Effector CD8-positive, alpha-beta T cell (primary cell): ENCODE data around the gene HMGN3.

ENCODE experiments used
- DNase-seq: peaks from one replicate; lab custom pipeline; 2025; lab: John Stamatoyannopoulos, UW

Gene HMGN3

GRCh38 chr6:79232696-79233462 is 1.6 kb downstream of the HMGN3 start:
- no peak for DNase-seq

DNA sequence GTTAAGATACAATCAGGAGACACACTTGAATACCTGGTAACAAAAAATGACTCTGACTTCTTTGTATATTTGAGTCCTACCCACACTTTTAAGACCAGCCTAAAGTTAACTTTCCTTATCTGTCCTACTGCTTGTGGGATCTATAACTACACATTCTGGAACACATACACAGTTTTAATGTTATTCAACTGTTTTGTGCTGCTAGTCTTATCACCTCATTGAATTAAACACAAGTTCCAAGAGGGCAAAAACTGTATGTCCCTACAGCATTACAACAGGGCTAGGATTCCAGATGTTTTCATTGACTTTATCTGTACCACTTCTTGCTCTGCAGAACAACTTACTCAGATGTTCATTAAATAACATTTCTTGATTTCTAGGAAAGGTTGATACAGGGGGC is 2.8 kb downstream of the HMGN3 start:
- DNase-seq, result no peak

DNA sequence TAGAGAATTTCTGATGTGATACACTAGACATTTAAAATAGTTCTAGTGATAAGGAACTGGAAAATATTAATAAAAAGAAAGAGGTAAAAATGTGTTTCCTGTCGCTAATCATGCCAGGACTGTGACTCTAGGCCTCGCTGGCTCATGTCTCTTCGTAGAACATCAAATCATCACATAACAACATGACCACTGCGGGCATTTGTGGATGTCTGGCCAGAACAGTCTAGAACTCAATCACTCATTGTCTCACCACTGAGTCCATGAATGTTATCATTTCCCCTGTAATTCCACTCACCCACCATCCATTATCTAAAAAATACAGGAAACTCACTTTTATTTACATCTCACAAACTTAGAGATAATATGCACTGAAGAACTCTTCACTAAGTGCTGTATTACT is 3.4 kb downstream of the HMGN3 start:
- DNase-seq, result no peak

DNA sequence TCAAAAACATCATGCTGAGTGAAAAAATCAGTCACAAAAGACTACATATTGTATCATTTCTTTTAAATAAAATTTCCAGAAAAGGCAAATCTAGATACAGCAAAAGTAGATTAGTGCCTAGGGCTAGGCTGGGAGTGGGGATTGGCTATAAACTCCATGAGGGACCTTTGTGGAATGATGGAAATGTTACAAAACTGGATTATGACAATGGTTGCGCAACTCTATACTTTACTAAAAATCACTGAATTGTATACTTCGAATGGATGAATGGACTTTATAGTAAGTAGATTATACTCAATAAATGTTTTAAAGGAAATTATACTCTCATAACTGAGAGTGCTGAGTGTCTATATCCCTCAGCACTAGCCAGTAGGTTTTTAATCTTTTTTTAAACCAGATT is 4.3 kb downstream of the HMGN3 start:
- DNase-seq, result no peak

DNA sequence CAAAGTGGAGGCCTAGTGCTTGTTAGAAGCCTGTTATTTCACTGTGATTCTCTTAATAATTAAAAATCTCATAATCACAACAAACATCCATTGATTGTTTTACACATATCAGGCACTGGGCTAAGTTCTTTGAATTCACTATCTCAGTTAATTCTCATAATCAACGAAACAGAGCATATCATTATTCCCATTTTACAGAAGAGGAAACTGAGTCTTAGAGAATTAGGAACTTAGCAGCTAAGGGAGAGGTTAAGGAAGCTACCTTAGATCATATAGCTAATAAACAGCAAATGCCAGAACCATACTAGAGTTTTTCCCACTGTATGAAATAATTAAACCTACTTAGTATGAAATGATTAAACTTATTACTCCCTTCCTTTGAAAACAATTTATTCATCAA is 7.0 kb downstream of the HMGN3 start:
- no peak for DNase-seq

DNA sequence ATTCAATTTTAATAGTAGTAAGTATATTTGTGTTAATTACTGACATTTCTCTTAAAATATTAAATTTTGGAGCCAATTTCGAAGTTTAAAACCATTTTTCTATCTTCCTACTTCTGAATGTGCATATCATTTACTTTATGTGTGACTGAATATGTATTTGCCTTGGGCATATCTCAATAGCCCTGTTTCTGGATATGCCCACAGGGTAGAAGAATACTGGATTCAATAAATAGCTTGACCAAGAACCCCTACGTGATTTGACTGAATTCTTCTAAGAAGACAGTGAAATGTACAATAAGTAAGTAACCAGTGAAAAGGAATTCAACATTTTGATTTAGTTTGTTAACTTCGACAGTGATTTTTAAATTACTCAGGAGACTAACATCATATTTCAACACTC is 7.8 kb downstream of the HMGN3 start:
- DNase-seq, result no peak

DNA sequence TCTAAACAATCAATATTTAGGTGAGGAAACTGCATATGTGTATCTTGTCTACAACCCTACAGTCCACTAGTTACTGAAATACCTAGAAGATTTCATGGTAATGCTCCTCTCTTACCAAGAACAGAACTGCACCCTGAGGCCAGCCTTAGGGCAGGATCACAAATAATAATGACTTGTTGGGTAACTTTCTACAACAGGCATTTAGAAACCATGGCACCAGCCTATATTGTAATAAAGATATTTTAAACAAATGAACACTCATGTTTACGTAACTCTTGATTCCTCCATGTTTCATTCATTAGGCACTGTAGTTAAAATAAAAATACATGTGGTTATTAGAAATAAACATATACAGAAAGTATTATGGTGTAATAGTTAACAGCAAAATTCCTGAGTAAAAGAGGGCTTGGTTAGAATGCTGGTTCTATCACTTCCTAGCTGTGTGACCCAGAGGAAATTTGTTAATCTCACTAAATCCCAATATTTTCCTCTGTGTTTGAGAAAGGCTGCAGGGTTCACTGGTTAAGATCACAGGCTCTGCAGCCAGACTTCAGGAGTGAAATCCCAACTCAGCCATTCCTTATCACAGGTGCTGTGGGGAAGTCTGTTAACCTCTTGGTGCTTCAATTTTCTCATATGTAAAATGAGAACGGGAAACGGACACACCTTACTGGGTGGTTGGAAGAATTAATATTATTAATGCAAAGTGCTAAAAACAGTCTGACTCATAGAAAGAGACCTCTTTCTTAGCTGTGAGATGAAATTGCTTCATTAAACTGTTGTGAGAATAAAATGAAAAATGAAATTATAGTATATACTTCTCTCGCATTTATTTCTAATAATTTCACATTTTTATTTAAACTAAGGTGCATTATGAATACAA is 8.5 kb downstream of the HMGN3 start:
- no peak for DNase-seq

DNA sequence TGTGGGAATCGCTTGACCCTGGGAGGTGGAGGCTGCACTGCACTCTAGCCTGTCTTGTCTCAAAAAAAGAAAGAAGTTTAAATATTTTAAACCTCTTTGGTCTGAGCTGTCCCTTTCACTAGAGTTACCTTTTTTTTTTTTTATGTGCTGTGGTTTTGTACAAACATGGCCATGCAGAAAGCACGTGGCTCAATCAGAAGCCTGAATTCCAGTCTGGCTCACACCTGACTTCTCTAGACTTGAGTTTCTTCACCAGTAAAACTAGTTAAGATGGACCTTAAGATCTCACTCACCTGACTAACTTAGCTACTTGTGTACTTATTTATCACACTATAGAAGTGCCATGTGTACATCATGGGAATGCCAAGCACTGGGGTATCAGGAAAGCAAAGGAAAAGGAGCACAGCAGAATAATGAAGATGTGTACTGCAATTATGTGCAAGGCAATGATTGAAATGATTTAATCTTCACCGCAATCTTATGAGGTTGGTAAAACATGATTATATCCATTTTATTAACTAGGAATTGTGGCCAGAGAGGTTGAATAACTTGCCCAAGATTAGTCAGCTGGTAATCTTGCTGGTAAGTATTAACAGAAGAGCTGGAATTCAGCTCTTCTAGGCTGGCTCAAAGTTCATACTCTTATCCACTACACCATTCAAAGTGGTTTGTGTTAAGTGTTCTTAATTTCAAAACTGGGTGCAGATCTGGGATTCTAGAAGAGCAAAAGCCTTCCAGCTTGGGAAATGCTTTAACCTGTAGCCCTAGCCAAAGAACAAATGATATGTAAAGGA is 10.7 kb downstream of the HMGN3 start:
- DNase-seq, result no peak

DNA sequence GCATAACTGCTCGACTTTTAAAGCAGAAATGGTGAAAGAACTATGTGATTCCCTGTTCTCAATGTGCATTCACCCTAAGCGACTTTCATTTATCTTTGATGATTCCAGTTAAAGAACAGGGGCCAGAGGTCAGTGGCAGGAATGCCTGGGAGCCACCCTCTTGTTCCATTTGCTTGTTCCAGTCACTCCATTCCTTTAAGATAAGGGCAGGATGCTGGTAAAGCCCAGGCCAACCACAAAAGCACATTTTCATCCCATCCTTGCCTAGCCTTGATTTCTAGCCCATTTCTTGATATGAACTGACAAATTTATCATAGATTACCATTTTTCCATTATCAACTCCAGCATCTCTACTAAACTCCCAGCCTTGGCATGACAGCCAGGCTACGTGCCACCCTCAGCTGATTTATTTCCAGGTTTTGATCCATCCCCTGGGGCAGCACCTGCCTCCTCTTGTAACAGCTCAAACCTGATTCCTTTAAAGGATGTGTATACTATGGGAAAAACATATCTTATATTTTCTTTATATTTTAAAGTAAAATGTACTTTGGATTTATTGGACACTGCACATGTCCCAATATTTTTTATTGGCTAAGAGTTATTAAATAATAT is 19.2 kb downstream of the HMGN3 start:
- no peak for DNase-seq

DNA sequence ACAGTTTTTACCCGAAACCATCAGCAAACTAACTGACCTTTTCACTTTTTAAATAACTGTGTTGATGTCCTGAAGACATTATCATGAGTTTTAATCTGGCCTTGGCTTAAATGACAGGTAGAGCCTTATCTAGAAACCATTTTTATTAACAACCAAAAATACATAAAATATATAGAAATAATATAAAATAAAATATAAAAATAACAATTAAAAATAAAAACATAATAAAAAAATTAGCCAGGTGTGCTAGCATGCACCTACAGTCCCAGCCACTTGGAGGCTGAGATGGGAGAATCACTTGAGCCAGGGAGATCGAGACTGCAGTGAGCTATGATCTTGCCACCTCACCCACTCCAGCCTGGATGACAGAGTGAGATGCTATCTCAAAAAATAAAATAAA is 21.6 kb downstream of the HMGN3 start:
- no peak for DNase-seq

DNA sequence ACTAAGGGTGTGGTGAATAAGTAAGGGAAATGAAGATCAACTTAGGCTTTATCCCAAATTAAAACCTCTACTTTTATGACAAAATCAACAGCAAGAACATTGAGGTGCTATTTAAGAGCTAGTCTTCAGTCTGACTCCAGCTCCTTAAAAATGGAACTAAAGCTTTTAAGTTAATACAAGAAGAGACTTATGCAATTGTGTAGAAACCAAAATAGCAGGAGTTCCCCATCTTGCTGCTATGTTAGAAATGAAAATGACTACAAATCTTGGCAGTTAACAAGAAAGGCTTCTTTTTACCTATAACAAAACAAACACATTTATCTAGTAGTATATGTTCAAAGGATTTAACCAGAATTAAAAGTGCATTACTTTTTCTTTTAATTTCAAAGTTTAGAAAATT is 25.7 kb downstream of the HMGN3 start:
- no peak for DNase-seq

- no peak for DNase-seq
Measured at GRCh38 chr6:79203753-79204253, 30.7 kb downstream of the HMGN3 start.

GRCh38 chr6:79202556-79202955 is 31.9 kb downstream of the HMGN3 start:
- DNase-seq, result no peak

GRCh38 chr6:79201983-79202382 is 32.5 kb downstream of the HMGN3 start:
- no peak for DNase-seq

DNA sequence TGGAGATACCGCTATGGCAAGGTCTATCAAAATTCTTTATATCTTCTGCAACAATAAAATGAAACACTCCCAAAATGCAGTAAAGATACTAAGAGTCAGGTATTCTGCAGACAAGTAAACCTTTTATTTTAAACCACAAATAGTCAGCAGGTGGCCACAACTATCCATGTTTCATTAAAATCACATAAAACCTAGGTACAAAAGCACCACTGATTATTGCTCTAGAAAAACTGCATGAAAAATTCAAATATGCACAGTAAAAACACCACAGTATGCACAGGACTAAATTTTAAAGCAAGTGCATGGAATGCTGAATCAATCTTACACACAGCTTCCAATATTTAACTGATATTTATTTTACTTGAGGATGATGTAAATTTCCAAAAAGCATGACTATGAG is 33.3 kb downstream of the HMGN3 start:
- no peak for DNase-seq

DNA sequence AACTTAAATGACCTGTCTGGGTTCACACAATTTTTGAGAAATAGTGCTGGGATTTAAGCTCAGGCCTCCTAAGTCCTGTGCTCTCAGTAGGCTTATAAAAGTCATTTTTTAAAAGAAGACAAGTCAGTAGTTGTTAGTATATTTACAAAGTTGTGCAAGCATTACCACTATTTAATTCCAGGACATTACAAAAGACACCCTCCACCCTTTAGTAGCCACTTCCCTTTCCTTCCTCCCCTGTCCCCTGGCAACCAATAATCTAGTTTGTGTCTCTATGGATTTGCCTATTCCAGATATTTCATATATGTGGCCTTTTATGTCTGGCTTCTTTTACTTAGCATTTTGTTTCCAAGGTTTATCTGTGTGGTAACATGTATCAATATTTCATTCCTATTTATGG is 37.6 kb downstream of the HMGN3 start:
- DNase-seq, result no peak

- no peak for DNase-seq
Measured at GRCh38 chr6:79193971-79194370, 40.5 kb downstream of the HMGN3 start.

GRCh38 chr6:79189760-79190350 is 44.6 kb downstream of the HMGN3 start:
- no peak for DNase-seq

GRCh38 chr6:79188885-79189480 is 45.5 kb downstream of the HMGN3 start:
- no peak for DNase-seq

DNA sequence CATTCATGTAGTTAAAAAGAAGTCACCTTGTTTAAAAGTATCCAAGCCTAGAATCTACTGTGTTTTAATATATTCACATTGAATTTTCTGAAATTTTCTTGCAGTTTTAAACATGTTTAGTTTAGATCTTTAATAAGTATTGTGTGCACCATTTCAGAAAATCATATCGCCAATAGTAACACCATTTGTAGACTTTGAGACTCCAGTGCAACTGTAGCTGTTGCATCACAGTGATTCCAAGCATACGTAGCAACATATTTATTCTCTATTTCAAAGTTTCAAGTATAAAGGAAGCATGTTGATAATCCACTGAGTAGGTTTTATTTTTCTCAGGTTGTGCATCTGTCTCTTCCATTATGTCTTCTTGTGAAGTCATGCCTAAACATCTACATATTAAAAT is 46.4 kb downstream of the HMGN3 start:
- DNase-seq, result no peak

- no peak for DNase-seq
Measured at GRCh38 chr6:79186564-79186963, 47.9 kb downstream of the HMGN3 start.
